ENCODE results near the gene NPAS3. TPM values are rescaled to one million over a fixed set of nuclear protein-coding genes. Genes with fewer than 3 reads are reported as not detected.

Gene NPAS3
- total RNA-seq, 1 experiment from 2014 or later = 15.6 TPM

DNA sequence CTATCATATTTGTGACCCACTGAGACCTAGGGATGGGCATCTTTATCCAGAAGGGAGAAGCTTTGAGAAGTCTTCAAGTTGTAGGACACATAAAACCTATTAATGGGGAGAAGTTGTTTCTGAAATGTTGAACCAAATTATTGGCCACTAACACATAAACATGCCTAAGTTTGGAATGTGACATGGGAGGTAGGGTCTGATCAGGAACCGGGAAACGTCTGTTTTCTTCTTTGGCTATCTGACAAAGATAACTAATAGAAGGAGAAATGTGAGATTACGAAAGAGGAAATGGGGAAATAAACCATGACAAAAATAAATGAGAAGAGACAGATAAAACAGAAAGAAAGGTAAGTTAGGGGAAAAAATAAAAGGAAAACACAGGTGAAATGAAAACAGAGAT is 586.9 kb downstream of the NPAS3 start:
- no peaks in the 10 kb centered on the region for H3K9me3 ChIP-seq (ENCODE audit: low read depth, low read length, poor library complexity, severe bottlenecking)
- no TSS peak for BruUV-seq (replicated peaks)
- H3K27me3 ChIP-seq (replicated peaks; ENCODE audit: insufficient read depth, low read depth, low read length, poor library complexity) = no peaks in the 10 kb centered on the region
- TF ChIP-seq, protein P1, sequence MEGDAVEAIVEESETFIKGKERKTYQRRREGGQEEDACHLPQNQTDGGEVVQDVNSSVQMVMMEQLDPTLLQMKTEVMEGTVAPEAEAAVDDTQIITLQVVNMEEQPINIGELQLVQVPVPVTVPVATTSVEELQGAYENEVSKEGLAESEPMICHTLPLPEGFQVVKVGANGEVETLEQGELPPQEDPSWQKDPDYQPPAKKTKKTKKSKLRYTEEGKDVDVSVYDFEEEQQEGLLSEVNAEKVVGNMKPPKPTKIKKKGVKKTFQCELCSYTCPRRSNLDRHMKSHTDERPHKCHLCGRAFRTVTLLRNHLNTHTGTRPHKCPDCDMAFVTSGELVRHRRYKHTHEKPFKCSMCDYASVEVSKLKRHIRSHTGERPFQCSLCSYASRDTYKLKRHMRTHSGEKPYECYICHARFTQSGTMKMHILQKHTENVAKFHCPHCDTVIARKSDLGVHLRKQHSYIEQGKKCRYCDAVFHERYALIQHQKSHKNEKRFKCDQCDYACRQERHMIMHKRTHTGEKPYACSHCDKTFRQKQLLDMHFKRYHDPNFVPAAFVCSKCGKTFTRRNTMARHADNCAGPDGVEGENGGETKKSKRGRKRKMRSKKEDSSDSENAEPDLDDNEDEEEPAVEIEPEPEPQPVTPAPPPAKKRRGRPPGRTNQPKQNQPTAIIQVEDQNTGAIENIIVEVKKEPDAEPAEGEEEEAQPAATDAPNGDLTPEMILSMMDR (conservative IDR thresholded peaks at IDR 0.05; ENCODE audit: low read depth, low read length) = no peak
- no peak overlapping the region for H3K4me3 ChIP-seq (ENCODE audit: low read depth, low read length, poor library complexity, severe bottlenecking)
- CTCF ChIA-PET = no interaction called here
- POLR2A ChIA-PET (ENCODE audit: low non-redundant PET) = no interaction called here
- no peak overlapping the region for H3K27ac ChIP-seq (ENCODE audit: low read depth, low read length, poor library complexity, severe bottlenecking)
- intact Hi-C loops (cut with micrococcal nuclease; ENCODE audit: unreplicated experiment) = no loop called here
- no peak for DNase-seq (ENCODE audit: low spot score)
- peaks cover 9% of the 10 kb centered on the region for H3K4me1 ChIP-seq (ENCODE audit: insufficient read depth, low read length, poor library complexity, severe bottlenecking)
- H3K36me3 ChIP-seq (ENCODE audit: insufficient read depth, low read length, poor library complexity, severe bottlenecking) = no peaks in the 10 kb centered on the region

- intact Hi-C loops (cut with micrococcal nuclease; ENCODE audit: unreplicated experiment) = no loop called here
- Histone ChIP-seq H3K4me1 (ENCODE audit: insufficient read depth, low read length, poor library complexity, severe bottlenecking) (peaks cover 9% of the 10 kb centered on the region), H3K9me3 (ENCODE audit: low read depth, low read length, poor library complexity, severe bottlenecking) (no peaks in the 10 kb centered on the region), H3K4me3 (ENCODE audit: low read depth, low read length, poor library complexity, severe bottlenecking) (no peak overlapping the region), H3K36me3 (ENCODE audit: insufficient read depth, low read length, poor library complexity, severe bottlenecking) (no peaks in the 10 kb centered on the region), H3K27ac (ENCODE audit: low read depth, low read length, poor library complexity, severe bottlenecking) (no peak overlapping the region), H3K27me3 (replicated peaks; ENCODE audit: insufficient read depth, low read depth, low read length, poor library complexity) (no peaks in the 10 kb centered on the region)
- no TSS peak for BruUV-seq (replicated peaks)
- ChIA-PET CTCF (no interaction called here), POLR2A (ENCODE audit: low non-redundant PET) (no interaction called here)
- DNase-seq (ENCODE audit: low spot score) = no peak
- TF ChIP-seq EZH2 (IDR thresholded peaks at IDR 0.05; ENCODE audit: borderline replicate concordance, low read depth, low read length, poor library complexity, severe bottlenecking) = no peak
- TF ChIP-seq, protein P1 (conservative IDR thresholded peaks at IDR 0.05; ENCODE audit: low read depth, low read length) = no peak
These were observed 588.5 kb downstream of the NPAS3 start for GRCh38 chr14:33527023-33527634.

- TF ChIP-seq EZH2 (IDR thresholded peaks at IDR 0.05; ENCODE audit: borderline replicate concordance, low read depth, low read length, poor library complexity, severe bottlenecking) = no peak
- TF ChIP-seq, protein P1 (conservative IDR thresholded peaks at IDR 0.05; ENCODE audit: low read depth, low read length) = no peak
- H3K9me3 ChIP-seq (ENCODE audit: low read depth, low read length, poor library complexity, severe bottlenecking) = no peaks in the 10 kb centered on the region
- H3K27ac ChIP-seq (ENCODE audit: low read depth, low read length, poor library complexity, severe bottlenecking) = no peak overlapping the region
- no peaks in the 10 kb centered on the region for H3K36me3 ChIP-seq (ENCODE audit: insufficient read depth, low read length, poor library complexity, severe bottlenecking)
- peaks cover 9% of the 10 kb centered on the region for H3K4me1 ChIP-seq (ENCODE audit: insufficient read depth, low read length, poor library complexity, severe bottlenecking)
- ChIA-PET CTCF (no interaction called here), POLR2A (ENCODE audit: low non-redundant PET) (no interaction called here)
- no TSS peak for BruUV-seq (replicated peaks)
- intact Hi-C loops (cut with micrococcal nuclease; ENCODE audit: unreplicated experiment) = no loop called here
- no peak for DNase-seq (ENCODE audit: low spot score)
- no peak overlapping the region for H3K4me3 ChIP-seq (ENCODE audit: low read depth, low read length, poor library complexity, severe bottlenecking)
- H3K27me3 ChIP-seq (replicated peaks; ENCODE audit: insufficient read depth, low read depth, low read length, poor library complexity) = no peaks in the 10 kb centered on the region
These were observed 590.0 kb downstream of the NPAS3 start for GRCh38 chr14:33528655-33529054.
